ENCODE measurements around the gene CAMK2N2.

- no peak; the same call in 1 of the 2 replicates for TF ChIP-seq CTCF (conservative IDR thresholded peaks at IDR 0.05)
- TF ChIP-seq ZFX (IDR thresholded peaks at IDR 0.05) = no peak
Measured at GRCh38 chr3:184229394-184230080, 31.8 kb downstream of the CAMK2N2 start, which contains the start of gene VWA5B2.

Data from C4-2B (cell line).